HG03521 (cell line): Measurements from ENCODE around the gene DGKD.

Source experiments
- ATAC-seq: cut with Tn5 transposase; IDR thresholded peaks from one replicate; pipeline ENCODE4 v1.9.1; 2021; ENCODE audit warnings: mild to moderate bottlenecking, moderate library complexity; ENCODE audit not compliant: unreplicated experiment

The DGKD gene

DNA sequence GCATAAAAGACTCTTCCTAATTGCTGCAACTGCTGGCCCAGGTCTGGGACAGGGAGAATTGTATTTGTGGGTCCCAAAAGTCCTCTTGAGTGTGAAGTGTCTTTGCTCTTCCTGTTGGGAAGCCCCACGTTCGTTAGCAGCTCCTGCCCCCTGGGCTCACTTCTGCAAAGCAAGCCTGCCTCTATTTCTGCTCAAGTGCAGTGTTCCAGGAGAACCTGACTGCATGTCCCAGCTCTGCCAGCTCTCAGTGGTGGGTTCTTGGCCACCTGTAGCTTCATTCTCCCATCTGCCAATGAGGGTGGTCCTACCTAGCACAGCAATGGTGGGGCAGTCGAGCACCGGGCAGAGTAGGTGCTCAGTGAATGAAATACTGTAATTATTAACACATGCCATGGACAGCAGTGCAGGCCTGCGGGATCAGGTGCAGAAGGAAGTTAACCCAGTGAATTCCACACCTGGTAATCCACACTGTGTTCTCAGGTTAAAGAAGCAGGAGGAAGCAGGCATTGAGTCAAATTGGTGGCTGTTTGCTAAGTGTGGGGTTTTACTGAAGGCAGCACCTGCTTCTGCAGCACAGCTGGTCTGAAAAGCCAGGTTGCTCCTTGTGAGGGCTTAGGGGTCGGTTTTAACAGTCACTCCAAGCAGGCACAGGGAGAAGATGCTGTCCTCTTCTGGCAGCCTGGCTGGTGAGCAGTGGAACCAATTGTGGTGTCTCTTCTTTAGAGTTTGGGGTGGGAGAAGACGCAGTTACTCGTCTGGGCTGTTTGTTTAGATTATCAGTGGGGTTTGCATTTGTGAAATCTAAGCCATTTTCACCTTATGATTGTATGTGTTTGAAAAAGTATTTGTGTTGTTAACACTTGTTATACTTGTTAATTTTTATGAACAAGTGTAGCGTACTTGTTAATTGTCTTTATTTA lies 54.3 kb downstream of the DGKD start:
- ATAC-seq: no peak

DNA sequence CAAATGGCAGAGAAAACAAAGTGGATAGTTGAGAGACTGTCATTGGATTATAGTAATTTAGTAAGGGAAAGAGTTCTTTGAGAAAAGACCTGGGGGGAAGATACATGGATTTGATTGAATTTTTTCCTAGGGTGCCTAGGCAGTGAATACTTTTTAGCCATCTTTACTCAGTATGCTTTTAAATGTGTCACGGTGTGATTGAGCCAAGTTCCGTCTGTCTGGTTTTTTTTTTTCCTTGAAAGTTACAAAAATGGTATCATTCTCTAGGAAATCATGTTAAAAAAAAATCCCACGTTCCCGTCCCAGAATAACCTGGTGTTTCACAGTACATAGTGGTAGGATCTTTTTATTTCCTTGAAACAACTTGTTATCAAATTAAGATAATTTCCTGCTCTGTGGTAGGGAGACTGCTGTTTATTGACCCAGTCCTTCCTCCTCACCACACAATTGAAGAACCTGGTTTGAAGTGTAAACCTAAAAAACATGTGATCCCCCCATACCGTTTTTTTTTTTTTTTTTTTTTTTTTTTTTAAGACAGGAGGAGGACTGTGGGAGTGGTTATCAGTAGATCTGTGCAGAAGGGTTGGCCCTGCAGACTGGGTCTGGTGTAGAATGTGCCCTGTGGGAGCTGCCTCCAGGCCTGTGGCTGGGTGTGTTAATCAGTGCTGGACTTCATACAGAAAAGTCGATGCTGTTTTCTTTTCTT lies 55.1 kb downstream of the DGKD start:
- no peak for ATAC-seq

GRCh38 chr2:233410196-233410760 lies 56.0 kb downstream of the DGKD start:
- ATAC-seq: no peak

GRCh38 chr2:233411162-233411561 lies 56.9 kb downstream of the DGKD start:
- no peak for ATAC-seq

DNA sequence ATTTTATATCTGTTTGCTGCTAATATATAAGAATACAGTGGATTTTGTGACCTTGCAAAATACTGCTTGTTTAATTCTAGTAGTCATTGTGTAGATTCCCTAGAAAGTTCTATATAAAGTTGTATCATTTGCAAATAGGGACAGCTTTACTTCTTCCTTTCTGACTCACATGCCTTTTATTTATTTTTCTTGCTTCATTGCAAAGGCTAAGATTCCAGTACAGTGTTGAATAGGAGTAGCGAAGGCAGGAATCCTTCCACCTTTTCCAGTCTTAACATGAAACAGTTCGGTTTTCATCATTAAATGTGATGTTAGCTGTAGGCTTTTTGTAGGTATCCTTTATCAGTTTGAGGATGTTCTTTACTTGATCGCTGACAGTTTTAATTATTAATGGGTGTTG lies 58.1 kb downstream of the DGKD start:
- no peak for ATAC-seq

DNA sequence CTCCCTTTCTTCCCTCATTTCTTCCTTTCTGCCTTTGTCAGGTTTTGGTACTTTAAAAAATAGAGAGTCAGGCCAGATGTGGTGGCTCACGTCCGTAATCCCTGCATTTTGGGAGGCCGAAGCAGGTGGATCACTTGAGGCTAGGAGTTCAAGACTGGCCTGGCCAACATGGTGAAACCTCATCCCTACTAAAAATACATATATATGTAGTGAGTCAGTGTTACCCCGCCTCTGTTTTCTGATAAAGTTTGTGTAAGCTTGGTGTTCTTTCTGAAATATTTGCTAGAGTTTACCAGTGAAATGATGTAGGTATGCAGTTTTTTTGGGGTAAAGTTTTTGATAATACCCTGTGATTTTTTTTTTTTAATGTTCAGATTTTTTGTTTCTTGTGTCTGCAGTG lies 58.8 kb downstream of the DGKD start:
- ATAC-seq: no peak

DNA sequence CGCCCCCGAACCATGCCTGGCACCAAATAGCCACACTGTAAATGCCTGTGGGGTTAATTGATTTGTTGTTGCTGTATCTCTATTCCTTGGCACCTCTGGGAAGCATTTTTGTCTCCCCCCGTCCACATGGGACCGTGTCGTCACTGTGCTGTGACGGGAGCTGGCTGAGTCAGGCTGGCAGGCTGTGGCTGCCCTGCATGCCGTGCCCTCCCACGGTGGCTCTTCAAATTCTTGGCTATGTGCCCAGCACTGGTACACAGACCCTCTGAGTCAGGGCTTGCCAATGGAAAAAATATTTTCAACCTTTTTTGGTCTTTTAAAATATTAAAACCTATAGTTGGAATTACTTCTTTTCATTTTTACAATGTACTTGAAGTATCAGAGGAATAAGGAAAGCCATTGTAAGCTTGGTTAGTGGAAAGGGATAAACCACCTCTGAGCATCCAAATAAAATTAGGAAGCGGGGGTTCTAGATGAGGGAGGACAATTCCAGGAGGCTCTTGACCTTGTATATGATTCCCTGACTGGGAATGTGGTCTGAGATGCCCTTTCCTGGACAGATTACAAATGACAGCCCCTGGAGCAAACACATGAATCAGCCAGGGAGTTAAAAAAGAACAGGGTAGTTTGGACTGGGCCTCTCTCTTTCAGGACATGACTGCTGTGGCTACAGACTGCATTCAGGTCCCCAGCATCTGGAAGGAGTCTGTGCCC lies 59.4 kb downstream of the DGKD start:
- ATAC-seq: no peak

DNA sequence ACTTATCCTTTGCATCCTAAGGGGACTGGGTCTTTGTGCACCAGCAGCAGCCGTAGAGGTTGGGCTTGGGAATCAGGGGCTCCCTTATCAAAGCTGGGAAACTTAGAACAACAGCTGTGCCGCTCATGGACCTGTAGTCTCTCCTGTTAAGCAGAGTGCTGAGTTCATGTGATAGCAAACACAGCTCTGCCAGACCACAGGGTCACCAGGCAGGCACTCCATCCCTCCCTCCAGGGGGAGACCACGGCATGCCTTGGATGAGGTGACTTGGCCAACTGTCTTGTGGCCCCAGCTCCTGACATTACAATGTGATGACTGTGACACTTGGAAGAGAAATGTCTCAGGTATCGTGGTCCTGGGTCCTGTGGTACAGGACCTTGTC lies 60.0 kb downstream of the DGKD start:
- ATAC-seq: no peak

DNA sequence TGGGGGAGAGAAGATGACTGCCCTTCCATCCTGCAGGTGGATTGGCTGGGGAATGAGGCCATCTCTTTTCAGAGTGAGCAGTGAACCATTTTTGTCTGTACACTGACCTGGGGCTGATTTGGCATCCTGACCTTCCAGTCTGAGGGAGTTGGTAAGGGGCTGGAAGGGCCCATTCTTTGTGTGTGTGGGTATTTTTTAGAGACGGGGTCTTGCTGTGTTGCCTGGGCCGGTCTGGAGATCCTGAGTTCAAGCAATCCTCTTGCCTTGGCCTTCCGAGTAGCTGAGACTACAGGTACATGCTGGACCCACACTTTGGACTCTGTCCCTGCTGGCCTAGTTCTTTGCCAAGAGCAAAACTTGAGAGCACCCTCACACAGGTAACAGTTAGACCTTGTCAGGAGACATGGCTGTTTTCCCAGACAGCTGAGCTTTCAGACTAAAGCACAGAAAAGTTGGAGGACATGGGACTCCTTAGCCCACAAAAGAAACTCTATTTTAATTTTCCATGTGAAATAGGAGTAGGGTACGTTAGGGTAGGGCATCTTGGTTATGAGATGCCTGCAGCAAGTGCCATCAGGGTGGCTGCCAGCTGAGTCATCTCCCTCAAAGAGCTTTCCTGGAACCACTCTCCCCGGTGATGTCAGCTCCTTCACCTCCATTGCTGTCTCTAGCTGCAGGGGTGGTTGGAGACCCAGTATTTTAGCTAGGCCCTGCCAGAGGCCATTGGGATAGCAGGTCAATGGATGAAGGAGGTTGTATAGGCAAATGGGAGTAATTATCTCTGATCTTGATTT lies 60.7 kb downstream of the DGKD start:
- no peak for ATAC-seq

- no peak for ATAC-seq
Measured at GRCh38 chr2:233416199-233416598, 61.9 kb downstream of the DGKD start.

DNA sequence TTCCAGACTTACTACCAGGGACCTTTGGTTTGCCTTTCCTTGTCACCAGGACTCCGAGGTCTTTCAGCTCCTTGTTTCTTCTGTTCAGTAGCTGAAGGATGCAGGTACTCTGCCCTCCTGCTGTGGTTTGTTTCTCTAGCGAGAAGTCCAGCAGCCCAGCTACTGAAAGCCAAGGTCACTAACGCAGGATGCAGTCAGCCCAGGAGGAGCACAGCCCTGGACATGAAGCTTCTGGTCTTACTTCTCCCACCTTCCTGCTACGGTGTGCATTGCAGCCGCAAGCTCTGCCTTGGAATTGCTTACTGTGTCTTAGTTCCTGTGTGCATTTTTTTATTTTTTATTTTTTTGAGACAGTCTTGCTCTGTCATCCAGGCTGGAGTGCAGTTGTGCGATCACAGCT lies 62.4 kb downstream of the DGKD start:
- ATAC-seq: no peak

GRCh38 chr2:233417282-233417681 lies 63.0 kb downstream of the DGKD start:
- no peak for ATAC-seq

GRCh38 chr2:233418052-233418760 lies 63.9 kb downstream of the DGKD start:
- no peak for ATAC-seq

- ATAC-seq: peak; percentile 40
Measured at GRCh38 chr2:233418761-233419546, 64.7 kb downstream of the DGKD start.

- no peak for ATAC-seq
Measured at GRCh38 chr2:233419602-233420391, 65.5 kb downstream of the DGKD start.

- no peak for ATAC-seq
Measured at GRCh38 chr2:233421091-233421816, 67.0 kb downstream of the DGKD start.

- peak; percentile 39 for ATAC-seq
Measured at GRCh38 chr2:233422050-233422639, 67.9 kb downstream of the DGKD start.
